DOHH2 (cell line): ENCODE data around the gene IFT20.

Experiments used
- H3F3A ChIP-seq: fragments of 200-600 bp; sonication (generic), shearing (Covaris generic); 2 replicates; pipeline ENCODE4 v1.6.0; 2016; ENCODE audit warnings: antibody characterized with exemption, mild to moderate bottlenecking; ENCODE audit not compliant: control insufficient read depth, insufficient read depth
- H3K27ac ChIP-seq: fragments of 200-600 bp; sonication (generic); 2 replicates; pipeline ENCODE4 v1.5.1; 2014; ENCODE audit warnings: low read depth, mild to moderate bottlenecking, low read length, moderate library complexity
- H3K27me3 ChIP-seq: fragments of 200-600 bp; sonication (generic); 2 replicates; pipeline ENCODE4 v1.6.1; 2014; ENCODE audit warnings: mild to moderate bottlenecking, low read length, mixed read lengths; ENCODE audit not compliant: control insufficient read depth
- H3K36me3 ChIP-seq: fragments of 200-600 bp; sonication (generic); 2 replicates; pipeline ENCODE4 v1.6.1; 2014; ENCODE audit warnings: mild to moderate bottlenecking, low read length, moderate library complexity, mixed read lengths; ENCODE audit not compliant: control insufficient read depth
- H3K4me1 ChIP-seq: fragments of 200-600 bp; sonication (generic); 2 replicates; pipeline ENCODE4 v1.6.1; 2014; ENCODE audit warnings: mild to moderate bottlenecking, low read length, mixed read lengths; ENCODE audit not compliant: control insufficient read depth
- H3K4me2 ChIP-seq: fragments of 200-600 bp; sonication (generic); 2 replicates; pipeline ENCODE4 v1.6.0; 2014; ENCODE audit warnings: mild to moderate bottlenecking, low read length, moderate library complexity
- H3K4me3 ChIP-seq: fragments of 200-600 bp; sonication (generic); 2 replicates; pipeline ENCODE4 v1.5.1; 2014; ENCODE audit warnings: mild to moderate bottlenecking, low read length, mixed read lengths
- H3K79me2 ChIP-seq: fragments of 200-600 bp; sonication (generic); 2 replicates; pipeline ENCODE4 v1.6.1; 2014; ENCODE audit warnings: mild to moderate bottlenecking, low read length, mixed read lengths; ENCODE audit not compliant: control insufficient read depth
- H3K9me2 ChIP-seq: fragments of 200-600 bp; sonication (generic); replicated peaks from 2 replicates; pipeline ENCODE4 v1.6.1; 2014; ENCODE audit warnings: mild to moderate bottlenecking, low read length, mixed read lengths; ENCODE audit not compliant: control insufficient read depth
- H3K9me3 ChIP-seq: fragments of 200-600 bp; sonication (generic); 2 replicates; pipeline ENCODE4 v1.6.1; 2014; ENCODE audit warnings: antibody characterized with exemption, low read length, mixed read lengths; ENCODE audit not compliant: control insufficient read depth, insufficient read depth
- H4K20me1 ChIP-seq: fragments of 200-600 bp; sonication (generic); 2 replicates; pipeline ENCODE4 v1.6.0; 2014; ENCODE audit warnings: low read depth, mild to moderate bottlenecking, antibody characterized with exemption, low read length, moderate library complexity; ENCODE audit not compliant: control insufficient read depth, insufficient read depth
- EZH2phosphoT487 ChIP-seq: fragments of 200-600 bp; sonication (generic); IDR thresholded peaks from 2 replicates; pipeline ENCODE4 v1.6.1; 2017; ENCODE audit warnings: borderline replicate concordance, mild to moderate bottlenecking, antibody characterized with exemption, low read length, moderate library complexity, mixed read lengths
- TF ChIP-seq, protein P1 (sequence below): fragments of 200-600 bp; sonication (generic); IDR thresholded peaks from one replicate; pipeline ENCODE4 v1.5.1; 2014; ENCODE audit warnings: antibody characterized with exemption, mild to moderate bottlenecking, low read depth, low read length; ENCODE audit not compliant: poor library complexity, severe bottlenecking

The IFT20 gene

GRCh38 chr17:28334171-28334570, 1.1 kb downstream of the IFT20 start:
- Histone ChIP-seq H3K27me3 (no peaks in the 10 kb centered on the region), H3K36me3 (peaks cover 3% of the 10 kb centered on the region), H3K4me2 (peak overlapping the region; percentile 88), H3K9me2 (no peaks in the 10 kb centered on the region), H3K27ac (no peak overlapping the region), H3F3A (peaks cover 6% of the 10 kb centered on the region), H3K9me3 (no peaks in the 10 kb centered on the region), H3K79me2 (peaks cover 37% of the 10 kb centered on the region), H4K20me1 (0 out of 2 replicates have a peak, but pooled peaks cover 3% of the 10 kb centered on the region), H3K4me1 (peaks cover 20% of the 10 kb centered on the region), H3K4me3 (peak overlapping the region; percentile 99)
- no peak for TF ChIP-seq EZH2phosphoT487
- TF ChIP-seq, protein P1, sequence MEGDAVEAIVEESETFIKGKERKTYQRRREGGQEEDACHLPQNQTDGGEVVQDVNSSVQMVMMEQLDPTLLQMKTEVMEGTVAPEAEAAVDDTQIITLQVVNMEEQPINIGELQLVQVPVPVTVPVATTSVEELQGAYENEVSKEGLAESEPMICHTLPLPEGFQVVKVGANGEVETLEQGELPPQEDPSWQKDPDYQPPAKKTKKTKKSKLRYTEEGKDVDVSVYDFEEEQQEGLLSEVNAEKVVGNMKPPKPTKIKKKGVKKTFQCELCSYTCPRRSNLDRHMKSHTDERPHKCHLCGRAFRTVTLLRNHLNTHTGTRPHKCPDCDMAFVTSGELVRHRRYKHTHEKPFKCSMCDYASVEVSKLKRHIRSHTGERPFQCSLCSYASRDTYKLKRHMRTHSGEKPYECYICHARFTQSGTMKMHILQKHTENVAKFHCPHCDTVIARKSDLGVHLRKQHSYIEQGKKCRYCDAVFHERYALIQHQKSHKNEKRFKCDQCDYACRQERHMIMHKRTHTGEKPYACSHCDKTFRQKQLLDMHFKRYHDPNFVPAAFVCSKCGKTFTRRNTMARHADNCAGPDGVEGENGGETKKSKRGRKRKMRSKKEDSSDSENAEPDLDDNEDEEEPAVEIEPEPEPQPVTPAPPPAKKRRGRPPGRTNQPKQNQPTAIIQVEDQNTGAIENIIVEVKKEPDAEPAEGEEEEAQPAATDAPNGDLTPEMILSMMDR, result no peak

GRCh38 chr17:28333083-28333746, 2.1 kb downstream of the IFT20 start:
- Histone ChIP-seq H3F3A (peaks cover 10% of the 10 kb centered on the region), H3K4me1 (peaks cover 20% of the 10 kb centered on the region), H3K4me2 (no peak overlapping the region), H3K4me3 (no peak overlapping the region), H3K27ac (no peak overlapping the region), H3K27me3 (no peaks in the 10 kb centered on the region), H4K20me1 (no peaks in the 10 kb centered on the region), H3K9me2 (no peaks in the 10 kb centered on the region), H3K36me3 (peaks cover 13% of the 10 kb centered on the region), H3K79me2 (peaks cover 32% of the 10 kb centered on the region), H3K9me3 (no peaks in the 10 kb centered on the region)
- TF ChIP-seq, protein P1, result no peak
- TF ChIP-seq EZH2phosphoT487, result no peak

DNA sequence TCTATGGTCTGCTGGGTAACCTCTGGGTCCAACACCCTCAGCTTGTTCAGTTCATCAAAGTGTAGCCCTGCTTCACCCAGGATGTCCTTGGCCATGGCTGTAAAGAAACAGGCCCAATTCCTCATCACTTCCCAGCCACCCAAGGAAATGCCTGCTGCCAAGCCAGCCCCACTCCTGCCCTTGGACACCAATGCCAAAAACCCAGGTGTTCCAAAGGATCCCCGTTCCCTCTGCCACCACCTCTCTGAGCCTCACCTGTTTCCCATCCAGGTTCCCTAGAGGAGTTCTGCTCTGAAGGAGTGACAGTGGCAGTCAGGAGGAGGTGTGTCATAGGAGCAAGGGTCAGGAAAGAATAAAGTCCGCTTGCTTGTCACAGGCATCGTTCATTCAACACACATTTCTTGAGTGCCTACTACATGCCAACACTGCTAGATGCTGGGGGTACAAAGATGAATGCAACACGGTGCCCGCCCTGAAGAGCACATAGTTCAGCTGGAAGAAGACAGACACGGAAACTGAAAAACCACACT, 3.3 kb downstream of the IFT20 start:
- TF ChIP-seq, protein P1, result no peak
- TF ChIP-seq EZH2phosphoT487, result no peak
- Histone ChIP-seq H3K36me3 (peaks cover 26% of the 10 kb centered on the region), H4K20me1 (no peaks in the 10 kb centered on the region; the same call in 1 of the 2 replicates), H3K9me2 (no peaks in the 10 kb centered on the region), H3K4me3 (no peak overlapping the region), H3K27ac (no peak overlapping the region), H3K9me3 (no peaks in the 10 kb centered on the region), H3F3A (peaks cover 22% of the 10 kb centered on the region), H3K79me2 (peaks cover 29% of the 10 kb centered on the region), H3K4me1 (peaks cover 19% of the 10 kb centered on the region), H3K27me3 (no peaks in the 10 kb centered on the region), H3K4me2 (no peak overlapping the region)
